H1 (cell line): ENCODE data around the gene TARBP2. TPM values are rescaled to one million over a fixed set of nuclear protein-coding genes. Genes with fewer than 3 reads are reported as not detected.

ENCODE experiments used
- CTCF ChIA-PET: fragments of 300-600 bp; sonication (Branson Sonifier 250); formaldehyde crosslinking; loops from one replicate; lab custom pipeline; 2021; ENCODE audit not compliant: partially characterized antibody; lab: Charles Lee
- POLR2A ChIA-PET: fragments of 300-600 bp; sonication (Branson Sonifier 250); formaldehyde crosslinking; loops from one replicate; lab custom pipeline; 2021; ENCODE audit warnings: inconsistent platforms; ENCODE audit not compliant: partially characterized antibody; lab: Charles Lee
- DNase-seq, 2 experiments: peaks; one replicate each; pipeline versions ENCODE4 v3.0.0 to v3.0.0-alpha.2; 2010 to 2022; ENCODE audit warnings: low spot score in 2 of 2, low read depth in 1 of 2, mixed read lengths in 1 of 2
- FAIRE-seq: peaks from 2 replicates; lab custom pipeline; 2011; peaks lifted over from hg19 to GRCh38; lab: Jason Lieb, UNC
- H2AFZ ChIP-seq: 2 replicates; pipeline ENCODE4 v1.8.1; 2012; ENCODE audit warnings: low read length, inconsistent platforms
- H2AK5ac ChIP-seq: 2 replicates; pipeline ENCODE4 v1.6.1; 2013; ENCODE audit warnings: low read depth, low read length
- H2BK120ac ChIP-seq: replicated peaks from 2 replicates; pipeline ENCODE3; 2013; ENCODE audit warnings: low read depth, low read length, inconsistent platforms
- H2BK12ac ChIP-seq: 2 replicates; pipeline ENCODE4 v1.6.1; 2013; ENCODE audit warnings: low read depth, low read length
- H2BK15ac ChIP-seq: 2 replicates; pipeline ENCODE4 v1.6.1; 2013; ENCODE audit warnings: low read length
- H2BK20ac ChIP-seq: 2 replicates; pipeline ENCODE4 v1.6.1; 2013; ENCODE audit warnings: low read length
- H2BK5ac ChIP-seq: 2 replicates; pipeline ENCODE4 v1.6.1; 2013; ENCODE audit warnings: low read depth, low read length
- H3K14ac ChIP-seq: 2 replicates; pipeline ENCODE4 v1.6.1; 2013; ENCODE audit warnings: inconsistent platforms; ENCODE audit not compliant: insufficient read length
- H3K18ac ChIP-seq: 2 replicates; pipeline ENCODE4 v1.6.1; 2013; ENCODE audit warnings: low read length; ENCODE audit errors: extremely low read depth
- H3K23ac ChIP-seq: 2 replicates; pipeline ENCODE4 v1.6.1; 2013; ENCODE audit warnings: inconsistent platforms; ENCODE audit not compliant: insufficient read length
- H3K23me2 ChIP-seq: 2 replicates; pipeline ENCODE4 v1.6.1; 2013; ENCODE audit warnings: low read depth, low read length
- H3K27ac ChIP-seq: 2 replicates; pipeline ENCODE4 v1.6.1; 2011; ENCODE audit warnings: low read depth, low read length, inconsistent platforms
- H3K27me3 ChIP-seq, 4 experiments: replicated peaks in 1 of 4; 1 replicate in 1 of 4; 2 replicates in 3 of 4; pipeline versions ENCODE4 v1.6.1 to v1.8.1; 2011 to 2013; ENCODE audit warnings: low read length in 3 of 4, mild to moderate bottlenecking in 3 of 4, inconsistent platforms in 2 of 4, mixed read lengths in 2 of 4, moderate library complexity in 1 of 4; ENCODE audit not compliant: control insufficient read depth in 3 of 4, insufficient read depth in 3 of 4; ENCODE audit errors: extremely low read depth in 1 of 4
- H3K36me3 ChIP-seq, 4 experiments: 2 replicates each; pipeline versions ENCODE4 v1.6.1 to v1.8.1; 2011 to 2013; ENCODE audit warnings: mild to moderate bottlenecking in 4 of 4, low read length in 3 of 4, moderate library complexity in 2 of 4, control low read depth in 1 of 4, inconsistent platforms in 1 of 4; ENCODE audit not compliant: insufficient read depth in 4 of 4, control insufficient read depth in 2 of 4
- H3K4ac ChIP-seq: replicated peaks from 2 replicates; pipeline ENCODE3; 2013; ENCODE audit warnings: low read length, low read depth, mixed read lengths, inconsistent platforms; ENCODE audit not compliant: insufficient read length
- H3K4me1 ChIP-seq, 4 experiments: replicated peaks in 1 of 4; 1 replicate in 1 of 4; 2 replicates in 3 of 4; pipeline versions ENCODE4 v1.6.1 to v1.8.1; 2011 to 2013; ENCODE audit warnings: low read length in 3 of 4, inconsistent platforms in 2 of 4, mixed read lengths in 1 of 4; ENCODE audit not compliant: insufficient read depth in 4 of 4, control insufficient read depth in 3 of 4
- H3K4me2 ChIP-seq, 2 experiments: 2 replicates each; pipeline versions ENCODE4 v1.6.1 to v1.8.1; 2011 to 2013; ENCODE audit warnings: low read depth in 2 of 2, low read length in 2 of 2, control low read depth in 1 of 2, inconsistent platforms in 1 of 2, mild to moderate bottlenecking in 1 of 2; ENCODE audit not compliant: insufficient read depth in 1 of 2
- H3K4me3 ChIP-seq, 4 experiments: fragments of 200-600, 300-600 bp in 1 of 4; sonication (generic), shearing (Covaris generic), sonication (Bioruptor Twin) in 1 of 4; 2 replicates each; pipeline versions ENCODE4 v1.5.1 to v1.8.1; 2011 to 2016; ENCODE audit warnings: low read length in 4 of 4, low read depth in 3 of 4, control low read depth in 2 of 4, inconsistent platforms in 2 of 4, mild to moderate bottlenecking in 2 of 4, mixed read lengths in 1 of 4, moderate library complexity in 1 of 4; ENCODE audit not compliant: insufficient read depth in 2 of 4; ENCODE audit errors: extremely low read depth in 1 of 4
- H3K56ac ChIP-seq: replicated peaks from 2 replicates; pipeline ENCODE3; 2013; ENCODE audit warnings: low read depth, mild to moderate bottlenecking, mixed read lengths, low read length, inconsistent platforms; ENCODE audit not compliant: insufficient read length
- H3K79me1 ChIP-seq: 2 replicates; pipeline ENCODE4 v1.6.1; 2013; ENCODE audit warnings: low read depth, low read length, control low read depth
- H3K79me2 ChIP-seq, 2 experiments: 2 replicates each; pipeline versions ENCODE4 v1.6.1 to v1.8.1; 2012 to 2013; ENCODE audit warnings: low read length in 2 of 2, mild to moderate bottlenecking in 2 of 2, inconsistent platforms in 1 of 2; ENCODE audit not compliant: insufficient read depth in 2 of 2, control insufficient read depth in 1 of 2
- H3K9ac ChIP-seq, 4 experiments: replicated peaks in 1 of 4; 1 replicate in 1 of 4; 2 replicates in 3 of 4; pipeline versions ENCODE4 v1.6.1 to v1.8.1; 2011 to 2013; ENCODE audit warnings: low read depth in 3 of 4, low read length in 3 of 4, control low read depth in 2 of 4, mild to moderate bottlenecking in 2 of 4, moderate library complexity in 2 of 4, inconsistent platforms in 1 of 4; ENCODE audit errors: extremely low read depth in 1 of 4
- H3K9me3 ChIP-seq, 2 experiments: 2 replicates each; pipeline versions ENCODE4 v1.6.1 to v1.8.1; 2012 to 2013; ENCODE audit warnings: mild to moderate bottlenecking in 2 of 2, moderate library complexity in 2 of 2, control low read depth in 1 of 2, inconsistent platforms in 1 of 2, low read depth in 1 of 2, low read length in 1 of 2, mixed read lengths in 1 of 2; ENCODE audit not compliant: insufficient read depth in 2 of 2
- H4K20me1 ChIP-seq, 2 experiments: replicated peaks in 1 of 2; 2 replicates each; pipeline versions ENCODE3 to v1.8.1; 2011 to 2013; ENCODE audit warnings: inconsistent platforms in 2 of 2, low read length in 2 of 2, mild to moderate bottlenecking in 1 of 2; ENCODE audit not compliant: insufficient read depth in 2 of 2, control insufficient read depth in 1 of 2
- H4K5ac ChIP-seq: 2 replicates; pipeline ENCODE4 v1.6.1; 2013; ENCODE audit warnings: low read length, low read depth, mixed read lengths, inconsistent platforms; ENCODE audit not compliant: insufficient read length
- H4K8ac ChIP-seq: 2 replicates; pipeline ENCODE4 v1.8.0; 2013; ENCODE audit warnings: mild to moderate bottlenecking, moderate library complexity, low read length, inconsistent platforms; ENCODE audit not compliant: insufficient read depth; ENCODE audit errors: extremely low read depth
- H4K91ac ChIP-seq: replicated peaks from 2 replicates; pipeline ENCODE3; 2013; ENCODE audit warnings: low read length, mixed read lengths, inconsistent platforms; ENCODE audit not compliant: insufficient read length
- POLR2A ChIP-seq, 2 experiments: IDR thresholded peaks; 1 replicate in 1 of 2; 2 replicates in 1 of 2; pipeline ENCODE4 v1.6.1; 2011; ENCODE audit warnings: low read depth in 2 of 2, low read length in 2 of 2, mild to moderate bottlenecking in 2 of 2; ENCODE audit errors: control extremely low read depth in 1 of 2
- POLR2AphosphoS5 ChIP-seq: IDR thresholded peaks from 2 replicates; pipeline ENCODE4 v1.6.1; 2011; ENCODE audit warnings: low read depth, low read length
- RAD21 ChIP-seq, 2 experiments: IDR thresholded peaks in 1 of 2; conservative IDR thresholded peaks in 1 of 2; 2 replicates each; pipeline ENCODE4 v1.6.1; 2011; ENCODE audit warnings: low read depth in 2 of 2, low read length in 2 of 2, improper control_type of control experiment in 1 of 2, inconsistent platforms in 1 of 2, mild to moderate bottlenecking in 1 of 2, moderate library complexity in 1 of 2
- WGBS, 2 experiments: shearing (Covaris generic) in 1 of 2; methylation state at CpG; one replicate each; pipeline versions ENCODE4 v1.1.6 to v1.1.7; 2013 to 2015; ENCODE audit warnings: low lambda C conversion rate in 2 of 2, mixed read lengths in 2 of 2, inconsistent platforms in 1 of 2, low coverage in 1 of 2, missing lambda C conversion rate in 1 of 2; ENCODE audit not compliant: insufficient replicate concordance in 2 of 2, insufficient coverage in 1 of 2, insufficient read length in 1 of 2; ENCODE audit errors: extremely low coverage in 1 of 2, missing lambda C conversion rate in 1 of 2; 5-methylcytosine and 5-hydroxymethylcytosine counted together
- polyA plus RNA-seq, 7 experiments: library from polyadenylated mRNA; depleted of rRNA in 3 of 7; stranded (reverse) in 5 of 7; unstranded in 2 of 7; fragments of >200 nt in 5 of 7; fragments of 200-250 nt in 2 of 7; gene quantifications; 1 replicate in 5 of 7; 2 replicates in 1 of 7; 4 replicates in 1 of 7; pipeline versions ENCODE4 v1.2.1 to v1.2.3, GENCODE V29; 2011 to 2013; ENCODE audit warnings: missing spikeins in 2 of 7, mixed read lengths in 2 of 7
- total RNA-seq: library from RNA; stranded (reverse); fragmentation: NEBNext Ultra II Directional; extraction: Animal tissue kit (Norgen Biotek cat#: 25700); gene quantifications from 2 replicates; pipeline ENCODE4 v1.2.1, GENCODE V29; 2021

The TARBP2 gene
- total and polyA plus RNA-seq, 2 of the 8 experiments (the other 6 are each of a cell fraction or from before 2014, with no cell fraction given), result 69.9 to 122 TPM

- Histone ChIP-seq H4K5ac (no peak overlapping the region), H2BK120ac (no peak overlapping the region), H3K36me3 (peaks cover 88 to 100% (median 95%) of the 10 kb centered on the region in 4 experiments), H3K23me2 (no peaks in the 10 kb centered on the region; the same call in 1 of the 2 replicates), H4K8ac (no peak overlapping the region), H3K4ac (no peak overlapping the region), H2BK5ac (no peak overlapping the region), H3K4me2 (no peak overlapping the region), H3K79me1 (peaks cover 7% of the 10 kb centered on the region), H3K14ac (no peak overlapping the region), H3K79me2 (peaks cover 0 to 77% of the 10 kb centered on the region in 2 experiments; a peak in 3 of 4 replicates), H3K4me3 (no peak overlapping the region), H2BK12ac (no peak overlapping the region), H3K4me1 (peaks cover 0 to 10% (median under 1%) of the 10 kb centered on the region in 4 experiments; a peak in 3 of 7 replicates), H2BK20ac (no peak overlapping the region), H2AFZ (no peak overlapping the region), H3K23ac (no peak overlapping the region), H3K9ac (no peak overlapping the region), H2AK5ac (no peak overlapping the region), H4K20me1 (peaks cover 35 to 54% of the 10 kb centered on the region in 2 experiments), H3K18ac (no peak overlapping the region), H2BK15ac (no peak overlapping the region), H3K27me3 (no peaks in the 10 kb centered on the region), H4K91ac (no peak overlapping the region), H3K27ac (no peak overlapping the region), H3K56ac (no peak overlapping the region), H3K9me3 (no peaks in the 10 kb centered on the region)
- ChIA-PET CTCF (interaction anchor here (0.6 to 6.4 kb wide), 6 partner anchors 9 to 59 kb away, joined by 3 to 57 read pairs (median 6); no protein-coding TSS in a partner anchor), POLR2A (interaction anchor here (0.7 to 67.0 kb wide), 10 partner anchors 4 to 208 kb away, joined by 3 to 3397 read pairs (median 4); partner anchors contain the start of genes AAAS, MAP3K12, NPFF and PCBP2)
- WGBS, 2 experiments, result 84% methylated on average over 4 of the region's 5 CpGs; no CpG with 5 or more reads in 1 of the 2 experiments
- DNase-seq (no peak), FAIRE-seq (no peak)
- TF ChIP-seq POLR2A (IDR thresholded peaks at IDR 0.05; ENCODE audit: control extremely low read depth in 1 of 2, low read depth in 2 of 2, low read length in 2 of 2), result peak; percentile 33 to 54; a peak in 2 of 3 replicates
- TF ChIP-seq RAD21 (IDR thresholded peaks at IDR 0.05 in 1 of 2, conservative IDR thresholded peaks at IDR 0.05 in 1 of 2; ENCODE audit: low read depth in 2 of 2, low read length in 2 of 2), result no peak
- peak; percentile 4; the same call in 1 of the 2 replicates for TF ChIP-seq POLR2AphosphoS5
Observed at GRCh38 chr12:53463802-53464560, 37.1 kb upstream of the TARBP2 start.
